HG02763 (cell line): Measurements from ENCODE around the gene MFSD8.
"Not testable (repeated sequence)": the region's sequence is repeated elsewhere in the genome, so short reads cannot be mapped to it uniquely, and the experiment has no call there.

Experiments used
- ATAC-seq: cut with Tn5 transposase; IDR thresholded peaks from one replicate; pipeline ENCODE4 v1.9.1; 2021; ENCODE audit warnings: mild to moderate bottlenecking, moderate library complexity; ENCODE audit not compliant: unreplicated experiment

Gene MFSD8

DNA sequence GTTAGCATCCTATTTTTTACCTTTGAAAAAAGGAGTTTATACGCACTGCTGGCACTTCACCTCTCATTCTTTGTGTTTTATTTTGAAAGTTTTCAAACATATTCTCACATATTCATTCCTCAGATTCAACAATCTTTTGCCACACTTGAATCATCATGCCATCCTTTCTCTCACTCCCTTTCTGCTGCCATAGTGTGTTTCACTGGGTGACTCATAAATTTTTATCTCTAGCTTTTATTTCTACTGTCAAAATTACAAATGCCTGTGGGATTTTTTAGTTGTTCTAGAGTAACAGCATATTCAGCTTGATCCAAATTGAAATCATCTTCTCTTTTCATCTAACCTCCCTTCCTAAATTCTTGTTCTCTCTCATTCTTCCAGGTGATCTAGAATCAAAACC lies 28.0 kb downstream of the MFSD8 start:
- ATAC-seq = no peak

DNA sequence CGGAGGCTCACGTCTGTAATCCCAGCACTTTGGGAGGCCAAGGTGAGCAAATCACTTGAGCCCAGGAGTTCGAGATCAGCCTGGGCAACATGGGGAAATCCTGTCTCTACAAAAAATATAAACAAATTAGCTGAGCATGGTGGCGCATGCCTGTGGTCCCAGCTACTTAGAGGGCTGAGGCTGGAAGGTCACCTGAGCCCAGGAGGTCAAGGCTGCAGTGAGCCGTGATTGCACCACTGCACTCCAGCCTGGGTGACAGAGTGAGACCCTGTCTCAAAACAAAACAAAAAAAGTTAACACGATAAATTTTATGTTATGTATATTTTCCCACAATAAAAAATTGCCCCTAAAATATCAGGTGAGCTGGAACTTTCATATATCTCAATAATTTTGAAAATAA lies 33.1 kb downstream of the MFSD8 start:
- ATAC-seq = not testable (repeated sequence)

DNA sequence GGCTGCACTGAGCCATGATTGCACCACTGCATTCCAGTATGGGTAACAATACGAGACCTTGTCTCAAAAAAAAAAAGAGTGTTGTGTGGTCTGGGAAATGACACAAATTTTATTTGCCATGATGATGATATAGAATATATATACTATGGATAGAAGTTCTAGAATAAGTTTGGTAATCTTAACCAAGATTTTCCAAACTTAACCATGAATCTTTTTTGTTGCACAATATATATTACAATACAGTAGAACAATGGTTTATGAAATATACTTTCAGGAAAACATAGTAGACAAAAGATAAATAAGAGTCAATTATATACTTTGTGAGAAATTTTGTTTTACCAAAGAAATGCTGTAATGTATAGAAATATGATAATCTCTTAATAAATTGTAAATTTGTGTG lies 34.8 kb downstream of the MFSD8 start:
- no peak for ATAC-seq

DNA sequence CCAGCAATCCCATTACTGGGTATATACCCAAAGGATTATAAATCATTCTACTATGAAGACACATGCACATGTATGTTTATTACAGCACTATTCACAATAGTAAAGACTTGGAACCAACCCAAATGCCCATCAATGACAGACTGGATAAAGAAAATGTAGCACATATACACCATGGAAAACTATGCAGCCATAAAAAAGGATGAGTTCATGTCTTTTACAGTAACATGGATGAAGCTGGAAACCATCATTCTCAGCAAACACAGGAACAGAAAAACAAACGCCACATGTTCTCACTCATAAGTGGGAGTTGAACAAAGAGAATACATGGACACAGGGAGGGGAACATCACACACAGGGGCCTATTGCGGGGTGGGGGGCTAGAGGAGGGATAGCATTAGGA lies 39.3 kb downstream of the MFSD8 start:
- not testable (repeated sequence) for ATAC-seq

DNA sequence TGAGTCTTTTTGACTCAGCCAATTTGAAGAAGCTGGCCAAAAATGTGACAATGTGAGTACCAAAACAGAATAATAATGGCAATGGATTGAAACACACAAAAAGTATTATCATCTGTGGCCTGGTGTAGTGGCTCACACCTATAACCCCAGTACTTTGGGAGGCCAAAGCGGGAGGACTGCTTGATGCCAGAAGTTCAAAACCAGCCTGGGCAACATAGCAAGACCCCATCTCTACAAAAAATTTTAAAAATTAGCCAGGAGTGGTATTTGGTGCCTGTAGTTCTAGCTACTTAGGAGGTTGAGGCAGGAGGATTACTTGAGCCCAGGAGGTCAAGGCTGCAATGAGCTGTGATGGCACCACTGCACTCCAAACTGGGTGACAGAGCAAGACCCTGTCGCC lies 42.7 kb downstream of the MFSD8 start:
- no peak for ATAC-seq

DNA sequence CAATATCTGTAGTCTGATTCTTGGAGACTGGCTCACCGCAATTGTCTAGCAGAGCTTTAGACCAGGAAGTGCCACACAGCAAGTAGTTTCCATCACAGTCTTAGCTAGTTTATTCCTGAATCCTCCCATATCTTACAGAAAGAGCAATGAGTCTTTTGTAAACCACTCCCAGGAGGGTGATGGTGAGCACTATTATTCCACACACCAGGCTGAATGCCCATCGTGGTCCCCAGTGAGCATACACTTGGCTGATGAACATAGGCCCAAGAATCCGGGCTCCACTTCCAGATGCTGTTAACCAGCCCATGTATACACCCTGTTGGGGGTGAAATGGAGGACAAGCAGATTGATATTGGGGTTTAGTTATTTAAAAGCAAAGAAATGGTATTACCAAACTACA lies 44.5 kb downstream of the MFSD8 start:
- no peak for ATAC-seq

DNA sequence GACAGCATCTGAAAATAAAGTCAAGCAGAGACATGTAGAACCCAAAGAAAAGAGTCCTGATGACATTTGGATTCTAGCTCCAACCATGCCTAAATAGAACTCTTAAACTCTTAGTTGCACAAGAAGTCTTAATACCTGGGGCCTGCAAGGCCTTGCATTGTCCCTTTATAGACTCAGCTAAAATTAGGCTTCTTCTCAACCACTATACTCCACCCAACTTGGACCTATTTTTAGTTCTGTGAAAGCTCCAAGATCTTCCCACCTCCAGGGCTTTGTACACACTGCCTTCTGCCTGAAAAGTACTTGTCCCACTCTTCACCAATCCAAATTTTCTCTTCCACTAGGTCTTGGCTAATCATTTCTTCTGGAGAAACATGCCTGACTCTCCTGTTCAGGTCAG lies 47.8 kb downstream of the MFSD8 start:
- ATAC-seq = no peak

DNA sequence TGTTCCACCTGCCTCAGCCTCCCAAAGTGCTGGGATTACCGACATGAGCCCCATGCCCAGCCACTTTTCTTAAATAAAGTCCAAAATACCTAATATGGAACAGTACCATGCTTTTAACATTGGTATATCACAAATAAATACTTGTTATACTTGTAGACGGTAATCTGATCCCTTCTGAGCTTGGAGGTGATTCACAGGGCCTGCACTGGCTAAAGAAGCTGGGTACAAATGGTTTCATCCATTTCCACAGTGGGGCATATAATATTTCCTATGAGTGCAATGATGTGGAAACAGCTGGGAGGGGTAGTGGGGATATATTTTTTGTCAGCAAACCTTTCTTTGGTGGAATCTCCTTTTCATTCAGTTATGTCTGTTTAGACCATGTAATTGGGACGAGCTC lies 48.5 kb downstream of the MFSD8 start:
- no peak for ATAC-seq

DNA sequence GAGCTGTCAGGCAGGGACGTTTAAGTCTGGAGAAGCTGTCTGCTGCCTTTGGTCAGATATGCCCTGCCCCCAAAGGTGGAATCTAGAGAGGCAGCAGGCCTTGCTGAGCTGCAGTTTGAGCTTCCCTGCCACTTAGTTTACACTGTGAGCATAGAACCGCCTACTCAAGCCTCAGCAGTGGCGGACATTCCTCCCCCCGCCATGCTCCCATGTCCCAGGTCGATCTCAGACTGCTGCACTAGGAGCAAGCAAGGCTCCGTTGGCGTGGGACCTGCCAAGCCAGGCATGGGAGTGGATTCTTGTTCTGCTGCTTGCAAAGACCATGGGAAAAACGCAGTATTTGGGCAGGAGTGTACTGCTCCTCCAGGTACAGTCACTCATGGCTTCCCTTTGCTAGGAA lies 59.9 kb downstream of the MFSD8 start:
- no peak for ATAC-seq

DNA sequence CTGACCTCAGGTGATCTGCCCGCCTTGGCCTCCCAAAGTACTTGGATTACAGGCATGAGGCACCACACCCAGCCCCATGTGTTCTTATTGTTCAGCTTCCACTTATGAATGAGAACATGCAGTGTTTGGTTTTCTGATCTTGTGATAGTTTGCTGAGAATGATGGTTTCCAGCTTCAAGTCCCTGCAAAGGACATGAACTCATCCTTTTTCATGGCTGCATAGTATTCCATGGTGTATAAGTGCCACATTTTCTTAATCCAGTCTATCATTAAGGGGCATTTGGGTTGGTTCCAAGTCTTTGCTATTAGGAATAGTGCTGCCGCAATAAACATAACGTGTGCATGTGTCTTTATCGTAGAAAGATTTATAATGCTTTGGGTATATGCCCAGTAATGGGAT lies 65.3 kb downstream of the MFSD8 start:
- not testable (repeated sequence) for ATAC-seq

DNA sequence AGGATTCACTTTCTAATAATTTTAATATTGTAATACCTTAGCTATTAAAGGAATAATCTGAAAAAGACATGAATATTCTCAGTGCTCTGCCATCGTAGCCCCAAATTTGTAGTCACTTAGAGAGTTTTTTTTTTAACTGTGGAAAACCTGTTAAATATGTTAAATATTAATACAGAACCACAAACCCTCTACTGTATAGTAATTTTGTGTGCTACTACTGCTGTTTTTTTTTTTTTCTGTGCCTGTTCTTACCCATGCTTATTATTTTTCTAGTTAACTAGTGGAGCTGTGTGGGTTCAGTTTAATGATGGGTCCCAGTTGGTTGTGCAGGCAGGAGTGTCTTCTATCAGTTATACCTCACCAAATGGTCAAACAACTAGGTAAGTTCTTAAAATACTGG lies 68.4 kb downstream of the MFSD8 start:
- no peak for ATAC-seq

DNA sequence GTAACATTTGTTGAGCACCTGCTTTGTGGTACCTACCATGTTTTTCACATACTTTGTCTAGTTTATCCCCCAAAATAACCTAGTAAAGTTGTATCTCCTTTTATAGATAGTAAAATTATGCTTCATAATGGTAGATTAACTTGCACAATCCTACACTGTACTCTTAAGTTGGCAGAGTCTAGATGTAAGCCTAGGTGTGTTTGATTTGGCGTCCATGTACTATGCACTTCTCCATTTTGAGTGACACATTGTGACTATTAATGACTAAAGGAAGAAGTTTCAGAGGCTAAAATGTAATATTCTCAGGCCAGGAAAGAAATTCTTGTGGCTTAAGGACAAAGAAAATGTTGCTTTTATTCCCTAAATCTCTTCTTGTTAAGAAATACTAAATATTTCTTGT lies 68.9 kb downstream of the MFSD8 start:
- ATAC-seq = no peak

DNA sequence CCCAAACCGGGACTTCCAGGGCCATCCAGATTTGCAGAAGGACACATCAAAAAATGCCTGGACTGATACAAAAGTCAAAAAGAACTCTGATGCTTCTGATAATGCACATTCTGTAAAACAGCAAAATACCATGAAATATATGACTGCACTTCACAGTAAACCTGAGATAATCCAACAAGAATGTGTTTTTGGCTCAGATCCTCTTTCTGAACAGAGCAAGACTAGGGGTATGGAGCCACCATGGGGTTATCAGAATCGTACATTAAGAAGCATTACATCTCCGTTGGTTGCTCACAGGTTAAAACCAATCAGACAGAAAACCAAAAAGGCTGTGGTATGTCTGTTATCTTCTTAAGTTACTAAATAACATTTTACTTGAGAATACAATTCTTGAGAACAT lies 75.1 kb downstream of the MFSD8 start:
- no peak for ATAC-seq

DNA sequence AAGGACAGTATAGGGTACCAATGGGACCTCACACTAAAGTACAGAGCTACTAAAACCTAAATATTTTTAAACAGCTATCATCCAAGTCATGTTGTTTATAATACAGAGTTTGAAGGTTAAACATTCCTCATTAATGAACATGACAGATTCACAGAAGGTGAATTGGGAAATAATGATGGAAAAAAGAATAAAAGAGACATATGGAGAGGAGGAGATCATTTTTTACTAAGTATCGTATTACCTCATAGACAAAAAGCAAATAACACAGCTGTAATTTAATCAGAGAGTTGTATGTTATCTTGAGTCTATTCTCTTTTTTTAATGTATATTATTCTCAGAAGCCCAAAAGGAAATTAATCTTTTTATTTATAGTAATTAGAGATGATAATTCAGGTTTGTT lies 76.4 kb downstream of the MFSD8 start:
- no peak for ATAC-seq

DNA sequence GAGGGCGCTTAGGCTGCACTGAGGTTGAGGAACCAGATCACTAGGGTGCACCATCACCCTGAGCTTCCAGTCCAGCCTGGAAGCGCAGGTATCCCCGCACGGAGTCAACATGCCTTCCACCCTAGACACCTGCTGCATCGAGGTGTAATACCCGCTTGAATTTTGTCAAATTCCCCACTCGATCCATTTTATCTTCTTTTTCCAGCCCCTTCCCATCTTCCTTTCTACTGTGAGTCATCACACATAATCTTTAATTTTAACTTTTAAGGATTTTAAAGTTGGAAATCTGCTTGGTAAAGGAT lies 83.5 kb downstream of the MFSD8 start:
- ATAC-seq = peak; percentile 35

DNA sequence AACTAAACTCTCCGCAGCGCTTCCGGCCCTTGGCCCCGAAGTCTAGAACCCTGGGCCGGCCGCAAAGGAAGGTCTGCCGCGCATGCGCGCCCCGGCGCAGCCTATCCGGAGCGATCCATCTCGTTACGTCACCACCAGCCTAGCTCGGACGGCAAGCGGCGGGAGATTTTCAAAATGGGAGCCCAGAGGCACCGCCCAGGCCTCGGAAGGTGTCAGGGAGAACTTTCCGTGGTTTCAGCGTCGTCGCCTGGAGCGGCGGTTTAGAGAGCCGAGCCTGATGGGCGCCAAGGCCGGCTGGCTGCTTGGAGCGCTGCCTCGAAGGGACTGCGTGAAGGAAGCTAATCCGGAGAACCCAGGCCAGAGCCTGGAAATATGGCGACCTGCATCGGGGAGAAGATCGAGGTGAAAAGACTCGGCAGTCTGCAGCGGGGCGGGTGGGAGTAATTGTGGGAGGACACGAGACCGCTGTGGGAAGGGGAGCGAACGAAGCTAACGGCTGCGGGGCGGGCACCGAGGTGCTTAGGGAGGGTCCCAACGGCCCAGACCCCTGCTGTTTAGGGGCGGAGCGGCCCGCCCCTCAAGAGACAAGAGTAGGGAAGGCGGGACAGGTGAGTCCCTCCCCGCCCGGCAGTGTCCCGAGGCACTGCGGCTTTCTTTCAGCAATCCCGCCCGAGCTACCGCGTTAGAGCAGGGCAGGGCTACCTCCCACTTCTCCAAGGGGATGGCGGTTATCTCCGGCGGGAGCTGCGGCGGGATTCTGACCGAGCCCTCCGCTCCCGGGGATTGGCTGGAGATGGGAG lies 84.0 kb downstream of the MFSD8 start, which contains the start of gene PLK4:
Gene PLK4 (plus strand): TSS at position 131 of the 800 bp plus-strand sequence. CDS start 242 bp downstream, at position 373.
- peak; percentile 94 for ATAC-seq

DNA sequence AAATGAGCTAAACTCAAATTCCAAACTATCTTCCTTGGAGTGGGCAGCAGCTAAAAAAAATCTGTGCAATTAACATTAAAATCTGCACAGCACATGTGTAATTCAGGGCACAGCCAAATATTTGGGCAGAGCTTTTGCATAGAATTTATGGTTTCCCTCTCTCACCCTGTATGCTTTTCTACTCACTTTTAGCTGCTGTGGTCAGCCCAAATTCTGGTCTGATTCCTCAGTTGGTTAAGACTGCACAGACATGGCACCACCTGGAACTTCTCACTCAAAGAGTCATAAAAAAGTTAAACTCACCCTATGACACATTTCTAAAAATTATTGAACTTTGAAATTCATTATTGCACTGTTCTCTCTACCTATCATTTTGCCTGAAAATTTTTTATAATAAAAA lies 89.2 kb downstream of the MFSD8 start:
- no peak for ATAC-seq

DNA sequence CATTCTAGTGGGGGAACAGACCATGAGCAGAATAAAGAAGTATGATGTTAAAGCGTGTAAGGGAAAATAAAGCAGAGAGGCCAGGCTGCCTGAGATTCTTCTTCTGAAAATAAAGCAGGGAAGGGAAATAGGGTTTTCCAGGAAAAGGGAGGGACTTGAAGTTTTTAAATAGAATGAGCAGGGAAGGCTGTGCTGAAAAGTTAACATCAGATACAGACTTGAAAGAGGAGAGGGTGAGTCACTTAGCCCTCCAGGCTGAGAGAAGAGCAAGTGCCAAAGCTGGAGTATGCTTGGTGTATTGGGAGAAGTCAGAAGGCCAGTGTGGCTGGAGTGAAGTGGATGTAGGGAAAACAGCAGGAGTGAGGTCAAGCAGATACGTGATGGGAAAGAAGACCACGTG lies 94.3 kb downstream of the MFSD8 start:
- ATAC-seq = no peak

DNA sequence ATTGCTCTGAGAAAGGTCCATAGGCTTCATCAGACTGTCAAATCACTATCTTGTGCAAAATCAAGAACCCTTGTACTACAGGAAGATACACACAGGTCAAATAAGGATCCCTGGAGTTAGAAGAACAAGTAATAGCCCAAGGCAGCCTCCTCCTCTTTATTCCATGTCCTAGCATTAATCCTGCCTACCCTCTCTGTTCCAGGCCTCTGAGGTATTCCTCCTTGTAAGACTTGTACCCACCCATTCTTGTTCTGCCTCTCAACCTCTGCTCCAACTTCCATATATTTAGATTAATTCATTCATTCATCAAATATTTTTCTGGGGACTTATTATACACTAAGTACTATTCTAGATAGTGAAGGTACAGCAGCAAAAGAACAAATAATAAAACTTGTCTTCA lies 94.7 kb downstream of the MFSD8 start:
- ATAC-seq = no peak

DNA sequence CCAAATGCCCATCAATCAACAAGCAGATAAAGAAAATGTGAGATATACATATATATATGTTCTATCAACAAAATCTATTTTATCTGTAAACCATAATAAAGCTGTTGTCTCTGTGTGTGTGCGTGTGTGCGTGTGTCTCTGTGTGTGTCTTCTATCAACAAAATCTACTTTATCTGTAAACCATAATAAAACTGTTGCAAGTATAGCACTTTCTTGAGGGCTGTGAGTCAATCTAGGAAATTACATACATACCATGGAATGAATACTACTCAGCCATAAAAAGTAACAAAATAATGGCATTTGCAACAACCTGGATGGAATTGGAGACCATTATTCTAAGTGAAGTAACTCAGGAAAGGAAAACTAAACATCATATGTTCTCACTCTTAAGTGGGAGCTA lies 96.8 kb downstream of the MFSD8 start:
- ATAC-seq = no peak
